ENCODE data around the gene ONECUT2. TPM values are rescaled to one million over a fixed set of nuclear protein-coding genes. Genes with fewer than 3 reads are reported as not detected.
A peak's percentile ranks its signal among the peaks of the same experiment; 100 is the strongest.

Gene ONECUT2
- total and polyA plus RNA-seq, 2 donors from 2014 or later, result 0.02 to 0.22 TPM

GRCh38 chr18:57431467-57432080, 3.6 kb upstream of the ONECUT2 start:
- peak in 1 of 5 donors; percentile 12 for DNase-seq
- TF ChIP-seq, protein P1, sequence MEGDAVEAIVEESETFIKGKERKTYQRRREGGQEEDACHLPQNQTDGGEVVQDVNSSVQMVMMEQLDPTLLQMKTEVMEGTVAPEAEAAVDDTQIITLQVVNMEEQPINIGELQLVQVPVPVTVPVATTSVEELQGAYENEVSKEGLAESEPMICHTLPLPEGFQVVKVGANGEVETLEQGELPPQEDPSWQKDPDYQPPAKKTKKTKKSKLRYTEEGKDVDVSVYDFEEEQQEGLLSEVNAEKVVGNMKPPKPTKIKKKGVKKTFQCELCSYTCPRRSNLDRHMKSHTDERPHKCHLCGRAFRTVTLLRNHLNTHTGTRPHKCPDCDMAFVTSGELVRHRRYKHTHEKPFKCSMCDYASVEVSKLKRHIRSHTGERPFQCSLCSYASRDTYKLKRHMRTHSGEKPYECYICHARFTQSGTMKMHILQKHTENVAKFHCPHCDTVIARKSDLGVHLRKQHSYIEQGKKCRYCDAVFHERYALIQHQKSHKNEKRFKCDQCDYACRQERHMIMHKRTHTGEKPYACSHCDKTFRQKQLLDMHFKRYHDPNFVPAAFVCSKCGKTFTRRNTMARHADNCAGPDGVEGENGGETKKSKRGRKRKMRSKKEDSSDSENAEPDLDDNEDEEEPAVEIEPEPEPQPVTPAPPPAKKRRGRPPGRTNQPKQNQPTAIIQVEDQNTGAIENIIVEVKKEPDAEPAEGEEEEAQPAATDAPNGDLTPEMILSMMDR (IDR thresholded peaks at IDR 0.05; ENCODE audit: borderline replicate concordance, extremely low read depth, insufficient read depth), result no peak
- Histone ChIP-seq H3K9ac (ENCODE audit: low read length in 3 of 3) (no peak overlapping the region), H3K4me3 (ENCODE audit: low read length in 3 of 3) (no peak overlapping the region), H3K9me3 (ENCODE audit: control insufficient read depth in 2 of 3, insufficient read depth in 1 of 3, low read length in 3 of 3) (peaks cover 0 to 3% (median 0%) of the 10 kb centered on the region in 3 donors), H3K36me3 (ENCODE audit: control insufficient read depth in 2 of 3, insufficient read depth in 3 of 3, low read length in 3 of 3) (no peaks in the 10 kb centered on the region), H3K4me1 (ENCODE audit: control insufficient read depth in 2 of 3, insufficient read depth in 2 of 3, low read depth in 1 of 3, low read length in 3 of 3) (peaks cover 0 to 16% (median 0%) of the 10 kb centered on the region in 3 donors), H3K27ac (ENCODE audit: low read depth in 2 of 2, low read length in 2 of 2) (no peak overlapping the region), H3K27me3 (ENCODE audit: control insufficient read depth, insufficient read depth, low read length) (peaks cover 71% of the 10 kb centered on the region)
- intact Hi-C loops (cut with DNase I), result no loop called here
- no peak for FAIRE-seq

DNA sequence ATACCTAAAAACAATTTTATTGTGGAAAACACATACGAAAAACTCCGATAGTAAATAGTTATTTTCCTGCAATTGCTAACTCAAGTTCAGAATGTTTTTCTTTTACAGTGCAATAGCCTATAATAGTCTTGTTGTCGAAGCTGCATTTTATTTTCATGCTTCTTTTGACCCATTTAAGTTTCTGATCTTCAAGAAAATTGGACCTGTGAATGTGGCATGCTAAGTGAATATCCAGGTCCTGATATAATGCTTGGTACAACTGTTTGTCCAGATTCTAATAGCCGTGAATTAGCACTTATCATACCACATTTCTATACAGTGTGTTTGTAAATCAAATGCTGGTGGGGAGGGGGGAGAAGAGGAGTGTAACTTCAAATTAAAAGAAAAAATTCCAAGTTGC, 3.0 kb upstream of the ONECUT2 start:
- Histone ChIP-seq H3K9me3 (ENCODE audit: control insufficient read depth in 2 of 3, insufficient read depth in 1 of 3, low read length in 3 of 3) (peaks cover 0 to 3% (median 0%) of the 10 kb centered on the region in 3 donors), H3K4me3 (ENCODE audit: low read length in 3 of 3) (no peak overlapping the region), H3K9ac (ENCODE audit: low read length in 3 of 3) (no peak overlapping the region), H3K36me3 (ENCODE audit: control insufficient read depth in 2 of 3, insufficient read depth in 3 of 3, low read length in 3 of 3) (no peaks in the 10 kb centered on the region), H3K27me3 (ENCODE audit: control insufficient read depth, insufficient read depth, low read length) (peaks cover 70% of the 10 kb centered on the region), H3K4me1 (ENCODE audit: control insufficient read depth in 2 of 3, insufficient read depth in 2 of 3, low read depth in 1 of 3, low read length in 3 of 3) (peaks cover 0 to 19% (median 0%) of the 10 kb centered on the region in 3 donors), H3K27ac (ENCODE audit: low read depth in 2 of 2, low read length in 2 of 2) (no peak overlapping the region)
- intact Hi-C loops (cut with DNase I), result no loop called here
- TF ChIP-seq, protein P1 (IDR thresholded peaks at IDR 0.05; ENCODE audit: borderline replicate concordance, extremely low read depth, insufficient read depth), result no peak
- FAIRE-seq, result no peak
- DNase-seq, result peak in 1 of 5 donors; percentile 15

DNA sequence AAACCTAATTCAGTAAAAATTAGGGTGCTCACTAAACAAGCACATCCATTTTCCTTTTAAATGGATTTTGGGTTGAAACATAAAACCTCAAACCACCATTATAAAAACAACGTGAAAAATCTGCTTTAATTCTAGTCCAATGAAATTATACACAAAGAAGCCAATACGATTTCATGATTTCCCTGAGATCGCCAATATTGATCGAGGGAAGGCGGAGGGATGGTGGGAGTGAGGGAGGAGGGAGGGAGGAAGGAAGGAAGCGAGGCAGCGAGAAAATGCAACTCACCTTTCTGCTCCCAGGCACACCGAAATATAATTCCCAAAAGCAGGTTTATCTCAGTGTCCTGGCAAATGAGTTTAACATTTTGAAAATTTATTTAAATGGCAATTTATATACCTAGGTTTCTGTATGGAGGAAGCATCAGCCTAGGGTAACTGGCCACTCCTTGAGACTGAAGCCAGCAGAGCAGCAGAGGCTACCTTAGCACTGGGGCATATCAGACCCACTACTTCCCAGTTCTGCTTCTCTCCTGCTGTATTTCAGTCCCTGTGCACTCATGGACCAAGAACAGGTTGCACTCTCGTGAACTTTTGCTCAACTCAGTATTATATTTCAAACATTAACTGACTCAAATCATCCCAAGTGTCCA, 2.3 kb upstream of the ONECUT2 start:
- Histone ChIP-seq H3K9me3 (ENCODE audit: control insufficient read depth in 2 of 3, insufficient read depth in 1 of 3, low read length in 3 of 3) (peaks cover 0 to 3% (median 0%) of the 10 kb centered on the region in 3 donors), H3K4me3 (ENCODE audit: low read length in 3 of 3) (no peak overlapping the region), H3K36me3 (ENCODE audit: control insufficient read depth in 2 of 3, insufficient read depth in 3 of 3, low read length in 3 of 3) (no peaks in the 10 kb centered on the region), H3K9ac (ENCODE audit: low read length in 3 of 3) (no peak overlapping the region), H3K27me3 (ENCODE audit: control insufficient read depth, insufficient read depth, low read length) (peaks cover 74% of the 10 kb centered on the region), H3K27ac (ENCODE audit: low read depth in 2 of 2, low read length in 2 of 2) (no peak overlapping the region), H3K4me1 (ENCODE audit: control insufficient read depth in 2 of 3, insufficient read depth in 2 of 3, low read depth in 1 of 3, low read length in 3 of 3) (peaks cover 0 to 20% (median 0%) of the 10 kb centered on the region in 3 donors)
- intact Hi-C loops (cut with DNase I), result no loop called here
- no peak for FAIRE-seq
- TF ChIP-seq, protein P1 (IDR thresholded peaks at IDR 0.05; ENCODE audit: borderline replicate concordance, extremely low read depth, insufficient read depth), result no peak
- peak in 2 of 5 donors; percentile 5 to 10 for DNase-seq
